ENCODE results near the gene CALN1.
"Not testable (repeated sequence)": the region's sequence is repeated elsewhere in the genome, so short reads cannot be mapped to it uniquely, and the experiment has no call there.

CALN1 gene

GRCh38 chr7:72408966-72409637 lies 3.0 kb downstream of the CALN1 start:
- no peak for DNase-seq

GRCh38 chr7:72406820-72407403 lies 5.2 kb downstream of the CALN1 start:
- DNase-seq, result no peak

GRCh38 chr7:72405871-72406270 lies 6.3 kb downstream of the CALN1 start:
- no peak for DNase-seq

- no peak for DNase-seq
Observed at GRCh38 chr7:72405418-72405817, 6.7 kb downstream of the CALN1 start.

GRCh38 chr7:72404743-72405142 lies 7.4 kb downstream of the CALN1 start:
- no peak for DNase-seq

GRCh38 chr7:72403458-72404076 lies 8.6 kb downstream of the CALN1 start:
- DNase-seq, result no peak

GRCh38 chr7:72394016-72394415 lies 18.1 kb downstream of the CALN1 start:
- DNase-seq, result no peak

- DNase-seq, result no peak
Observed at GRCh38 chr7:72391821-72392377, 20.2 kb downstream of the CALN1 start.

- DNase-seq, result no peak
Observed at GRCh38 chr7:72386118-72386517, 26.0 kb downstream of the CALN1 start.

- no peak for DNase-seq
Observed at GRCh38 chr7:72362246-72362645, 49.9 kb downstream of the CALN1 start.

GRCh38 chr7:72345208-72345727 lies 66.9 kb downstream of the CALN1 start:
- DNase-seq, result no peak

- DNase-seq, result no peak
Observed at GRCh38 chr7:72343991-72344390, 68.1 kb downstream of the CALN1 start.

- DNase-seq, result not testable (repeated sequence)
Observed at GRCh38 chr7:72343354-72343753, 68.8 kb downstream of the CALN1 start.

- no peak for DNase-seq
Observed at GRCh38 chr7:72337390-72338167, 74.6 kb downstream of the CALN1 start.

GRCh38 chr7:72336632-72337389 lies 75.3 kb downstream of the CALN1 start:
- DNase-seq, result no peak

- DNase-seq, result no peak
Observed at GRCh38 chr7:72336382-72336631, 75.8 kb downstream of the CALN1 start.

- DNase-seq, result no peak
Observed at GRCh38 chr7:72335561-72336381, 76.4 kb downstream of the CALN1 start.

GRCh38 chr7:72334698-72335097 lies 77.4 kb downstream of the CALN1 start:
- no peak for DNase-seq

- no peak for DNase-seq
Observed at GRCh38 chr7:72334066-72334465, 78.1 kb downstream of the CALN1 start.

- DNase-seq, result no peak
Observed at GRCh38 chr7:72326811-72327210, 85.3 kb downstream of the CALN1 start.

- no peak for DNase-seq
Observed at GRCh38 chr7:72326365-72326764, 85.8 kb downstream of the CALN1 start.

GRCh38 chr7:72325561-72325960 lies 86.6 kb downstream of the CALN1 start:
- no peak for DNase-seq

Measured in NCI-H510A treated with DMSO at 0.1 percent for 48 hours (cell line).